ACHN (cell line): ENCODE results near the gene ERRFI1.
"Not testable (repeated sequence)": the region's sequence is repeated elsewhere in the genome, so short reads cannot be mapped to it uniquely, and the experiment has no call there.

Source experiments
- DNase-seq: peaks from one replicate; pipeline ENCODE4 v3.0.0-alpha.2; 2015
- in situ Hi-C: cut with HindIII; loops from 2 replicates; pipeline ENCODE4 v1.10.0; 2017; ENCODE audit warnings: low sequenced_read_pairs, low pct_ligation_motif_present, low pct_unique_long_range_greater_than_20kb

Gene ERRFI1

GRCh38 chr1:7991504-7992440 lies 34.3 kb downstream of the ERRFI1 start:
- in situ Hi-C loops, result no loop called here
- no peak for DNase-seq

GRCh38 chr1:7989762-7990428 lies 36.2 kb downstream of the ERRFI1 start:
- no peak for DNase-seq
- in situ Hi-C loops, result no loop called here

- in situ Hi-C loops, result no loop called here
- no peak for DNase-seq
These were observed 37.5 kb downstream of the ERRFI1 start for GRCh38 chr1:7988576-7988975.

- no peak for DNase-seq
- in situ Hi-C loops, result no loop called here
These were observed 38.6 kb downstream of the ERRFI1 start for GRCh38 chr1:7987528-7987927.

GRCh38 chr1:7985851-7986612 lies 40.1 kb downstream of the ERRFI1 start:
- DNase-seq, result no peak
- in situ Hi-C loops, result no loop called here

DNA sequence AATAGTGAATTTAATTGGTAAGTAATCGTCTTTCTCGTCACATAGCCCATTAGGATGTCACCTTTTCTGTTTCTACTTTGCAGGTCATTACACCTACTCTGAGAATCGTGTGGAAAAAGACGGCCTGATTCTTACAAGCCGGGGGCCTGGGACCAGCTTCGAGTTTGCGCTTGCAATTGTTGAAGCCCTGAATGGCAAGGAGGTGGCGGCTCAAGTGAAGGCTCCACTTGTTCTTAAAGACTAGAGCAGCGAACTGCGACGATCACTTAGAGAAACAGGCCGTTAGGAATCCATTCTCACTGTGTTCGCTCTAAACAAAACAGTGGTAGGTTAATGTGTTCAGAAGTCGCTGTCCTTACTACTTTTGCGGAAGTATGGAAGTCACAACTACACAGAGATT lies 41.3 kb downstream of the ERRFI1 start:
- in situ Hi-C loops, result no loop called here
- no peak for DNase-seq

DNA sequence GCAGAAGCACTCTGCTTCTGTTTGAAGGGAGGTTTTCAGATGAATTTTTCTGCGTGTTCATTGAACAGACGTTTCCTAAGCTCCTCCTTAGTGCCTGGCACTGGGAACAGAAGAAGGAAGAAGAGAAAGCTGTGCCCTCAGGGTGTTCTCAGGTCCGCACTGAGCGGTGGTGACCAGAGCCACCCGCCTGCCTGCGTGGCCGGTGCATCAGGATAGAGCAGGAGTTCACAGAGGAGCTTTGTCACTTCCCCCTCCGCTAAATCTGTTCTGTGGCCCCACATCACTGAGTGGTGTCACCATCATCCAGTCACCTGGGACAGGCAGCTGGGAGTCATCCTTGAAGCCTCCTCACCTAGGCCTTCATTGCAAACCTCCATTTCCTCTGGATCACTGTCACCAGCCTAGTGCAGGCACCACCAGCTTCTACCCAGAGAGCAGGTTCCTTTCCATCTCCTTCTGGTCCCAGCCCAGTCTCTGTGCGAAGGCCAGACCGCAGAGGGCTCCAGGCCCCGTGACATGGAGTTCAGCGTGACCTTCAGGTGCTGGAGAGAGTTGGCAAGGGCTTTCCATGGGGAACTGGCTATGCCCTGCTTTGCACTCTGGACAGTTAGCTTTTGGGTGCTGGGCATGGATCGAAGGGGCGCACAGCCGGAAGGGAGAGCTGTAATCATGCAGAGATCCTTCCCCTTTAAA lies 42.9 kb downstream of the ERRFI1 start:
- DNase-seq, result no peak
- in situ Hi-C loops, result no loop called here

DNA sequence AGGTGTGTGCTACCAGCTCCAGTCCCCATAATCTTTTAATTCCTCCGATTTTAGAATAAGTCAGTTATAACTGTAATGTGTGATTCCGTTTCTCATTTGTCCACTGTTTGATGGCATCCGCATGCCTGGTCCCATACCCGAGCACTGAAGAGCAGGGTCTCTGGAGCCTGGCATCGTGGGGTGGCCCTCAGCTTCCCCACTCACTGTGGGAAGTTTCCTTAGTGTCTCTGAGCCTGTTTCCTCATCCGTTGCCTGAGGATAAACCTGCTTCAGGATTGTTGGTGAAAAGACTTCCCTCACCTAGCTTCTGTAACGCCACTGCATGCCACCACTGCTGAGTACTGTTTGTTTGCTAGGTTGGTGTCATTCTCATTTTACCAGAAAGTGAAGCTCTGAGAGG lies 45.1 kb downstream of the ERRFI1 start:
- in situ Hi-C loops, result no loop called here
- DNase-seq, result no peak

- in situ Hi-C loops, result no loop called here
- peak; percentile 81 for DNase-seq
These were observed 50.8 kb downstream of the ERRFI1 start for GRCh38 chr1:7975212-7975865.

- no peak for DNase-seq
- in situ Hi-C loops, result no loop called here
These were observed 53.0 kb downstream of the ERRFI1 start for GRCh38 chr1:7973086-7973485.

DNA sequence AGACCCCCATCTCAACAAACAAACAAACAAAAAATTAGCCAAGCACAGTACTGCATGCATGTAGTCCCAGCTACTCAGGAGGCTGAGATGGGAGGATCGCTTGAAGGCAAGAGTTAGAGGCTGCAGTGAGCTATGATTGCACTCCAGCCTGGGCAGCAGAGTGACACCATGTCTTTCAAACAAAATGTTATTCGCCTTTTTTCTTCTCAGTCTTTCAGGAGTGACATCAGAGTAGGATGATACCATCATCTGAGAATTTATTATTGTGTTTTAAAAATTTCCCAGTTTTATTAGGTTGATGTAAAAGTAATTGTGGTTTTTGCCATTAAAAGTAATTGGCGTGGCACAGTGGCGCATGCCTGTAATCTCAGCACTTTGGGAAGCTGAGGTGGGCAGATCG lies 53.8 kb downstream of the ERRFI1 start:
- DNase-seq, result no peak
- in situ Hi-C loops, result no loop called here

DNA sequence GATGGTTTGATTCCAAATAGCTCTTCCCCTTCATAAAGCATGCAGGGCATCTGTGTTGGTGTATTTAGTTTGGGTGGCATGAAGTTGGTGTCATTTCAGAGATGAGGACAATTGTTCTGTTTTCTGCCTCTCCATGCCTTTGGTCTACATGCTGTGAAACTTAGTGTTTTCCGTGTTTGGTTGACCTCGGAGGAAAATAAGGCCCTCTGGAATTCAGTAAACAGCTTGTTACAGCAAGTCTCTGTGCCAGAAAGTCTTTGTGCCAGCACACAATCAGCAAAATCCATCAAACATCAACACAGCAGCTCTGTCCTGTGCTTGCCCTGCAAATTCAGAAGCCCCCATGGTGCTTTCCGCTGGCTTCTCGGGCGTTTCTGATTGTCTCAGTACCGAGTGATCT lies 55.1 kb downstream of the ERRFI1 start:
- DNase-seq, result no peak
- in situ Hi-C loops, result no loop called here

DNA sequence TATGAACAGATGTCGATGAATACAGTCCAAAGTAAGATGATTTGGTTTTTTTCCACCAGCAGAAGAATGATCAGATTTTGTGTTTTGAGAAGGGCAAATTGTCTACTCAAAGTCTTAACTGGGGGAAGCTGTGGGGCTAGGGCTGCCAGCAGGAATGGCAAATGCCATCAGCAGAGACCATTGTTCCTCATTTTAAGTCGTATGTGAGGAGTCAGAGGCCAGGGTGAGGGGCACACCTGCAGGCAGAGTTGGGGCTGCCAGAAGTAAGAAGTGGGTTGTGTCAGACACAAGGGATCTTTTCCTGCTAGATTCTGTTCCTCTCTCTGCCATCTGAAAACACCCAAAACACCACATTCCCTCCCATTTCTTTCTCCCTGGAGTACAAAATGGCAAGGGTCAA lies 55.9 kb downstream of the ERRFI1 start:
- DNase-seq, result no peak
- in situ Hi-C loops, result no loop called here

- no peak for DNase-seq
- in situ Hi-C loops, result no loop called here
These were observed 58.5 kb downstream of the ERRFI1 start for GRCh38 chr1:7967651-7968050.

DNA sequence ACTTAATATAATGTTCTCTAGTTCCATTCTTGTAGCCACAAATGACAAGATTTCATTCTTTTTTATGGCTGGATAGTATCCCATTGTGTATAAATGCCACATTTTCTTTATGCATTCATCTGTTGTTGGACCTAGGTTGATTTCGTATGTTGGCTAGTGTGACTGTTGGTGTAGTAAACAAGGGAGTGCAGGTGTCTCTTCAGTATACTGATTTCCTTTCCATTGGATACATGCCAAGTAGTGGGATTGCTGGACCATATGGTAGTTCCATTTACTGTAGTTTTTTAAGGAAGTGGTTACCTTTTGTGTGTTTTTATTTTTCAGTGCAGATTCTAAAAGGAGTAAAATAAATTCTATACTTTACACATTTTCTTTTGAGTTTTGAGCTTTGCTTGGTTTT lies 58.9 kb downstream of the ERRFI1 start:
- DNase-seq, result no peak
- in situ Hi-C loops, result no loop called here

DNA sequence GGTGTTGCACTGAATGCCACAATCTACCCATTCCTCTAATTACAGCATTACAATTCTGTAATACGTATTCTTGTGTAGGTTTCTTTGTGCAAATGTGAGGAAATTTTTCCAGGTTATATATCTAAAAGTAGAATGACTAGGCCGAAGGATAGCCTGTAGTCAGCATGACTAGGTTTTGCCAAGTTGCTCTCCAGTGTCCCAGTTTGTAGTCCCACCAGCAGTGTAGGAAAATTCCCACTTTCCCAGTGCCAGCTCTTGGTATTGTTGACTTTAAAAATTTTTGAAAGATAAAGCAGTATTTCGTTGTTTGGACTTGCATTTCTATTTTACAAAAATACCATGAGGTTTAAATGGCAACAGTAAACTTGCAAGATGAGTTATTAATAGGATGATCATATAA lies 61.6 kb downstream of the ERRFI1 start:
- DNase-seq, result no peak
- in situ Hi-C loops, result no loop called here

- DNase-seq, in situ Hi-C loops: not testable (repeated sequence)
These were observed 62.3 kb downstream of the ERRFI1 start for GRCh38 chr1:7963841-7964240.

DNA sequence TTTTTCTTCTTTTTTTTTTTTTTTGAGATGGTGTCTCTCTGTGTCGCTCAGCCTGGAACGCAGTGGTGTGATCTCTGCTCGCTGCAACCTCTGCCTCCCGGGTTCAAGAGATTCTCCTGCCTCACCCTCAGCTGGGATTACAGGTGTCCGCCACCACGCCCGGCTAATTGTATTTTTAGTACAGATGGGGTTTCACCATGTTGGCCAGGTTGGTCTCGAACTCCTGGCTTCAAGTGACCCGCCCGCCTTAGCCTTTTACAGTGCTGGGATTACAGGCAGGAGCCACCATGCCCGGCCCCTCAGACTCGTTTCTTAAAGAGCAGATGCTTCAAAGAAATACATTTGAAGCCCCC lies 62.8 kb downstream of the ERRFI1 start:
- DNase-seq, in situ Hi-C loops: not testable (repeated sequence)
